SK-N-MC (cell line): ENCODE data around the gene RS1.

Source experiments
- DNase-seq: peaks from one replicate; pipeline ENCODE4 v3.0.0-alpha.2; 2011; ENCODE audit warnings: low read depth, low spot score
- H3K27ac ChIP-seq: fragments of 200-600 bp; sonication (generic); 2 replicates; pipeline ENCODE4 v1.5.1; 2016; ENCODE audit warnings: mixed run types
- H3K36me3 ChIP-seq: fragments of 200-600 bp; sonication (generic); 2 replicates; pipeline ENCODE4 v1.6.1; 2017; ENCODE audit warnings: antibody characterized with exemption, low read length, mixed read lengths; ENCODE audit not compliant: insufficient read depth
- H3K4me3 ChIP-seq: fragments of 200-600 bp; sonication (generic); 2 replicates; pipeline ENCODE4 v1.5.1; 2016
- H3K9ac ChIP-seq: fragments of 200-600 bp; sonication (generic); 2 replicates; pipeline ENCODE4 v1.8.0; 2017; ENCODE audit warnings: mixed run types, mixed read lengths; ENCODE audit not compliant: insufficient read length
- H3K9me3 ChIP-seq: fragments of 200-600 bp; sonication (generic); 2 replicates; pipeline ENCODE4 v1.6.1; 2017; ENCODE audit warnings: low read depth, mild to moderate bottlenecking, antibody characterized with exemption, low read length, moderate library complexity, mixed read lengths
- EZH2 ChIP-seq: fragments of 200-600 bp; sonication (generic); IDR thresholded peaks from one replicate; pipeline ENCODE4 v1.6.1; 2017; ENCODE audit warnings: antibody characterized with exemption
- FOXP2 ChIP-seq: optimal IDR thresholded peaks from 2 replicates; pipeline ENCODE3; 2011; ENCODE audit warnings: mild to moderate bottlenecking, moderate library complexity; ENCODE audit not compliant: insufficient read depth; ENCODE audit errors: extremely low read length, control extremely low read depth
- POLR2AphosphoS5 ChIP-seq: IDR thresholded peaks from 2 replicates; pipeline ENCODE4 v1.6.1; 2012; ENCODE audit warnings: mild to moderate bottlenecking, low read depth, low read length, borderline replicate concordance

The RS1 gene

GRCh38 chrX:18607966-18608365, 63.9 kb downstream of the RS1 start:
- Histone ChIP-seq H3K4me3 (no peak overlapping the region), H3K27ac (no peak overlapping the region), H3K9ac (no peak overlapping the region), H3K9me3 (no peaks in the 10 kb centered on the region), H3K36me3 (no peaks in the 10 kb centered on the region; the same call in 1 of the 2 replicates)
- no peak for DNase-seq
- no peak for TF ChIP-seq FOXP2

- Histone ChIP-seq H3K36me3 (no peaks in the 10 kb centered on the region), H3K27ac (no peak overlapping the region), H3K4me3 (no peak overlapping the region), H3K9ac (no peak overlapping the region), H3K9me3 (no peaks in the 10 kb centered on the region)
- DNase-seq, result no peak
- TF ChIP-seq FOXP2 (no peak), EZH2 (no peak), POLR2AphosphoS5 (no peak)
Measured at GRCh38 chrX:18598413-18598812, 73.5 kb downstream of the RS1 start.

- TF ChIP-seq EZH2 (no peak), FOXP2 (no peak), POLR2AphosphoS5 (no peak)
- Histone ChIP-seq H3K36me3 (no peaks in the 10 kb centered on the region), H3K9ac (no peak overlapping the region), H3K9me3 (no peaks in the 10 kb centered on the region), H3K4me3 (no peak overlapping the region), H3K27ac (no peak overlapping the region)
- DNase-seq, result no peak
Measured at GRCh38 chrX:18596096-18596495, 75.8 kb downstream of the RS1 start.

GRCh38 chrX:18594079-18594478, 77.8 kb downstream of the RS1 start:
- H3K4me3 ChIP-seq, result no peak overlapping the region
- TF ChIP-seq POLR2AphosphoS5 (no peak), EZH2 (no peak), FOXP2 (no peak)
- H3K27ac ChIP-seq, result no peak overlapping the region
- no peaks in the 10 kb centered on the region for H3K9me3 ChIP-seq
- no peak overlapping the region for H3K9ac ChIP-seq
- DNase-seq, result no peak
- no peaks in the 10 kb centered on the region for H3K36me3 ChIP-seq

- no peak for TF ChIP-seq POLR2AphosphoS5
- no peak for TF ChIP-seq FOXP2
- no peak for TF ChIP-seq EZH2
- H3K4me3 ChIP-seq, result no peak overlapping the region
- no peak for DNase-seq
- no peak overlapping the region for H3K9ac ChIP-seq
- H3K36me3 ChIP-seq, result no peaks in the 10 kb centered on the region
- no peaks in the 10 kb centered on the region for H3K9me3 ChIP-seq
- H3K27ac ChIP-seq, result no peak overlapping the region
Measured at GRCh38 chrX:18591834-18592233, 80.1 kb downstream of the RS1 start.
